SK-N-MC (cell line): ENCODE data around the gene STX8.

Experiments
- EZH2 ChIP-seq: fragments of 200-600 bp; sonication (generic); IDR thresholded peaks from one replicate; pipeline ENCODE4 v1.6.1; 2017; ENCODE audit warnings: antibody characterized with exemption
- FOXP2 ChIP-seq: optimal IDR thresholded peaks from 2 replicates; pipeline ENCODE3; 2011; ENCODE audit warnings: mild to moderate bottlenecking, moderate library complexity; ENCODE audit not compliant: insufficient read depth; ENCODE audit errors: extremely low read length, control extremely low read depth
- POLR2AphosphoS5 ChIP-seq: IDR thresholded peaks from 2 replicates; pipeline ENCODE4 v1.6.1; 2012; ENCODE audit warnings: mild to moderate bottlenecking, low read depth, low read length, borderline replicate concordance

DNA sequence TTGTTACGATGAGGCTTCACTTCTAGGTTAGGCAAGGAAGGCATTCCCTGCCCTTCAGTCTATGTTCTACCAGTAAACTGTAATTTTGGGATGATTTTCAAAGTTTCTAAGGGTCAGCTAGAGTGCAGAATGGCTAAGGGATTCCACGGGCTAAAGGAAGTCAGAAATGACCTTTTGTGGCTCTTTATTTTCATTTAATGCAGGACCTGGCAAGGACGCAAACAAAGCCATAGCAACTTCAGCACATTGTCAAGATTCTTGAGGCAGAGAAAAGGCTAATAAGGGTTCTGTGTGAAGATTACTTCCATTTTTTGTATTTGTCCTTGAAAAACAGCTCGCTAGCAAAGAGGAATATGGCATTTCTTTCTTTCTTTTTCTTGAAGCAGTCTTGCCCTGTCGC is 76.6 kb downstream of the STX8 start:
- no peak for TF ChIP-seq POLR2AphosphoS5
- TF ChIP-seq EZH2 = no peak
- no peak for TF ChIP-seq FOXP2
